HepG2 (cell line): ENCODE measurements around the gene IL24. TPM values are rescaled to one million over a fixed set of nuclear protein-coding genes. Genes with fewer than 3 reads are reported as not detected.

Experiments used
- ATF1 ChIP-seq: IDR thresholded peaks from 2 replicates; pipeline ENCODE4 v1.6.1; 2016; ENCODE audit warnings: mild to moderate bottlenecking, control low read depth
- BHLHE40 ChIP-seq: IDR thresholded peaks from 2 replicates; pipeline ENCODE4 v1.6.1; 2011; ENCODE audit warnings: low read length, improper control_type of control experiment
- BRD4 ChIP-seq: sonication (generic); formaldehyde crosslinking; IDR thresholded peaks from 2 replicates; pipeline ENCODE4 v1.4.0; 2020; ENCODE audit warnings: missing genetic modification reagents
- CREB1 ChIP-seq, 2 experiments: fragments of 450-650 bp in 1 of 2; IDR thresholded peaks; 2 replicates each; pipeline ENCODE4 v1.6.1; 2016 to 2017; ENCODE audit warnings: control low read depth in 1 of 2, mild to moderate bottlenecking in 1 of 2, missing compliant biosample characterization in 1 of 2, missing genetic modification characterization in 1 of 2
- DPF2 ChIP-seq: sonication (generic); formaldehyde crosslinking; IDR thresholded peaks from 2 replicates; pipeline ENCODE4 v1.4.0; 2020; ENCODE audit warnings: mild to moderate bottlenecking, low read depth, missing genetic modification reagents, borderline replicate concordance
- FOXM1 ChIP-seq: sonication (generic); formaldehyde crosslinking; IDR thresholded peaks from 2 replicates; pipeline ENCODE4 v1.5.0; 2020; ENCODE audit warnings: missing genetic modification reagents
- GLI4 ChIP-seq: sonication (generic); formaldehyde crosslinking; IDR thresholded peaks from 2 replicates; pipeline ENCODE4 v1.5.1; 2020; ENCODE audit warnings: missing genetic modification reagents, mild to moderate bottlenecking, moderate library complexity, borderline replicate concordance
- GTF2F1 ChIP-seq: fragments of 150-350 bp; IDR thresholded peaks from 2 replicates; pipeline ENCODE4 v1.6.1; 2014; ENCODE audit warnings: low read length
- HDAC2 ChIP-seq: sonication (generic); formaldehyde crosslinking; IDR thresholded peaks from 2 replicates; pipeline ENCODE4 v1.4.0; 2020; ENCODE audit warnings: missing genetic modification reagents
- MATR3 ChIP-seq: sonication (generic); formaldehyde crosslinking; IDR thresholded peaks from 2 replicates; pipeline ENCODE4 v1.4.0; 2020; ENCODE audit warnings: missing genetic modification reagents
- MEF2D ChIP-seq: sonication (generic); formaldehyde crosslinking; IDR thresholded peaks from 2 replicates; pipeline ENCODE4 v1.5.1; 2020; ENCODE audit warnings: mild to moderate bottlenecking, missing genetic modification reagents
- NR2F2 ChIP-seq: IDR thresholded peaks from 2 replicates; pipeline ENCODE4 v1.6.1; 2012; ENCODE audit warnings: low read depth, inconsistent platforms, borderline replicate concordance
- PAF1 ChIP-seq: IDR thresholded peaks from 2 replicates; pipeline ENCODE4 v1.6.1; 2016; ENCODE audit warnings: missing genetic modification reagents, missing compliant biosample characterization
- STAT5B ChIP-seq: sonication (generic); formaldehyde crosslinking; IDR thresholded peaks from 2 replicates; pipeline ENCODE4 v1.4.0; 2020; ENCODE audit warnings: missing genetic modification reagents
- SUZ12 ChIP-seq: fragments of 150-350 bp; IDR thresholded peaks from 2 replicates; pipeline ENCODE4 v1.6.1; 2014; ENCODE audit warnings: low read depth, low read length
- ZFP37 ChIP-seq: sonication (generic); formaldehyde crosslinking; IDR thresholded peaks from 2 replicates; pipeline ENCODE4 v1.4.0; 2020; ENCODE audit warnings: missing genetic modification reagents, borderline replicate concordance
- ZFP41 ChIP-seq: sonication (generic); formaldehyde crosslinking; IDR thresholded peaks from 2 replicates; pipeline ENCODE4 v1.4.0; 2020; ENCODE audit warnings: mild to moderate bottlenecking, missing genetic modification reagents, borderline replicate concordance
- ZMYM3 ChIP-seq: sonication (generic); formaldehyde crosslinking; IDR thresholded peaks from 2 replicates; pipeline ENCODE4 v1.5.1; 2020; ENCODE audit warnings: mild to moderate bottlenecking, missing genetic modification reagents
- ZNF207 ChIP-seq: fragments of 450-650 bp; IDR thresholded peaks from 2 replicates; pipeline ENCODE4 v1.6.1; 2016; ENCODE audit warnings: antibody characterized with exemption, borderline replicate concordance
- ZNF296 ChIP-seq: sonication (generic); formaldehyde crosslinking; conservative IDR thresholded peaks from 2 replicates; pipeline ENCODE4 v1.5.0; 2020; ENCODE audit warnings: mild to moderate bottlenecking, missing genetic modification reagents
- ZNF383 ChIP-seq: sonication (generic); formaldehyde crosslinking; IDR thresholded peaks from 2 replicates; pipeline ENCODE4 v1.4.0; 2020; ENCODE audit warnings: missing genetic modification reagents, mild to moderate bottlenecking, borderline replicate concordance
- ZNF547 ChIP-seq: sonication (generic); formaldehyde crosslinking; IDR thresholded peaks from 2 replicates; pipeline ENCODE4 v1.5.1; 2020; ENCODE audit warnings: mild to moderate bottlenecking, missing genetic modification reagents
- ZNF607 ChIP-seq: sonication (generic); formaldehyde crosslinking; IDR thresholded peaks from 2 replicates; pipeline ENCODE4 v1.5.1; 2020; ENCODE audit warnings: missing genetic modification reagents, mild to moderate bottlenecking, borderline replicate concordance
- ZNF720 ChIP-seq: sonication (generic); formaldehyde crosslinking; IDR thresholded peaks from 2 replicates; pipeline ENCODE4 v1.4.0; 2020; ENCODE audit warnings: missing genetic modification reagents
- polyA plus RNA-seq, 8 experiments: library from polyadenylated mRNA; depleted of rRNA in 3 of 8; stranded (reverse) in 7 of 8; unstranded in 1 of 8; fragments of >200 nt; fragmentation: Illumina TruSeq in 4 of 8; extraction: Trizol in 4 of 8; gene quantifications; 2 replicates each; pipeline versions ENCODE4 v1.2.1 to v1.2.3, GENCODE V29; 2011 to 2016; ENCODE audit warnings: low read depth in 4 of 8, missing spikeins in 1 of 8, mixed read lengths in 1 of 8; ENCODE audit not compliant: insufficient read depth in 1 of 8
- total RNA-seq, 5 experiments: library from RNA; depleted of rRNA; stranded (reverse); fragments of >200 nt; fragmentation: Illumina TruSeq; extraction: Trizol; gene quantifications; 2 replicates each; pipeline ENCODE4 v1.2.3, GENCODE V29; 2016; ENCODE audit warnings: low read depth in 1 of 5
- TF ChIP-seq, protein P1 (sequence below): sonication (generic); formaldehyde crosslinking; IDR thresholded peaks from 2 replicates; pipeline ENCODE4 v1.8.1; 2023; ENCODE audit warnings: mild to moderate bottlenecking, missing genetic modification reagents, borderline replicate concordance
- TF ChIP-seq, protein P2 (sequence below): sonication (generic); formaldehyde crosslinking; IDR thresholded peaks from 2 replicates; pipeline ENCODE4 v1.4.0; 2020; ENCODE audit warnings: missing genetic modification reagents
- TF ChIP-seq, protein P3 (sequence below): sonication (generic); formaldehyde crosslinking; IDR thresholded peaks from 2 replicates; pipeline ENCODE4 v1.8.0; 2022; ENCODE audit warnings: low read depth, missing genetic modification reagents

Gene IL24
- total and polyA plus RNA-seq, 2 of the 13 experiments (the other 11 are each of a cell fraction or from before 2014, with no cell fraction given): not detected

DNA sequence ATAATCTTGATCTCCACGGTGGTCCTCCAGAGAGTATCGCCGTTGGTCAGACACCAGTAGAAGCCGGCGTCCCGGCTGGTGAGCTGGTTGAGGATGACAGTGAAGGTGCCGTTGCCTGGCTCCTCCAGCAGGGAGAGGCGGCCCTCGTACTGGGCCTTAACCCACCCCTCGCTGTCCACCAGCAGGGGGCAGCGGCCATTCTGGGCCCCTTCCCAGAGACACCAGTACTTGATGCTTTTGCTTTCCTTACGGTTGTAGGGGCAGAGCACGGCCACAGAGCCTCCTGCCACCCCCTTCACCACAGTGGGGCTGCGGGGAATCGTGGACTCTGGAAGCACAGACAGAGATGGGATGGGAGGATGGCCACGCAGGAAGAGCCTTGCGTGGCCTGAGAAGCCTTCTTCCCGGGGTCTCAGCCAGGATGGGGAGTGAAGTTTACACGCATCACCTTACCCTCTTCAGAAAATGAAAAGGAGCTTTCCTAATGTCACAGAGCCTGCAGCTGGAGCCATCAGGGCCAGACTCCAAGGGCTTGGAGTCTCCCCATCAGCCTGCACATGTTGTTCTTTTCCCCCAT lies 38.3 kb downstream of the IL24 start (continued):
- TF ChIP-seq STAT5B (no peak), ZNF607 (CRISPR knock-in tag) (no peak), HDAC2 (CRISPR knock-in tag) (no peak), PAF1 (CRISPR knock-in tag) (no peak), ZFP41 (CRISPR knock-in tag) (no peak), MEF2D (CRISPR knock-in tag) (no peak), GTF2F1 (no peak), CREB1 (IDR thresholded peaks at IDR 0.05) (no peak), CREB1 (CRISPR knock-in tag; IDR thresholded peaks at IDR 0.05) (no peak), SUZ12 (no peak), ZNF207 (no peak), BHLHE40 (no peak), ZNF720 (no peak), ZNF383 (CRISPR knock-in tag) (no peak), DPF2 (CRISPR knock-in tag) (no peak), ATF1 (CRISPR knock-in tag) (no peak), GLI4 (CRISPR knock-in tag) (no peak), FOXM1 (CRISPR knock-in tag) (no peak), ZNF296 (no peak), NR2F2 (no peak), ZMYM3 (CRISPR knock-in tag) (no peak), MATR3 (CRISPR knock-in tag) (no peak), ZNF547 (no peak), BRD4 (CRISPR knock-in tag) (no peak), ZFP37 (no peak)
- TF ChIP-seq, protein P1, sequence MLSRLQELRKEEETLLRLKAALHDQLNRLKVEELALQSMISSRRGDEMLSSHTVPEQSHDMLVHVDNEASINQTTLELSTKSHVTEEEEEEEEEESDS (CRISPR knock-in tag): no peak
- TF ChIP-seq, protein P2, sequence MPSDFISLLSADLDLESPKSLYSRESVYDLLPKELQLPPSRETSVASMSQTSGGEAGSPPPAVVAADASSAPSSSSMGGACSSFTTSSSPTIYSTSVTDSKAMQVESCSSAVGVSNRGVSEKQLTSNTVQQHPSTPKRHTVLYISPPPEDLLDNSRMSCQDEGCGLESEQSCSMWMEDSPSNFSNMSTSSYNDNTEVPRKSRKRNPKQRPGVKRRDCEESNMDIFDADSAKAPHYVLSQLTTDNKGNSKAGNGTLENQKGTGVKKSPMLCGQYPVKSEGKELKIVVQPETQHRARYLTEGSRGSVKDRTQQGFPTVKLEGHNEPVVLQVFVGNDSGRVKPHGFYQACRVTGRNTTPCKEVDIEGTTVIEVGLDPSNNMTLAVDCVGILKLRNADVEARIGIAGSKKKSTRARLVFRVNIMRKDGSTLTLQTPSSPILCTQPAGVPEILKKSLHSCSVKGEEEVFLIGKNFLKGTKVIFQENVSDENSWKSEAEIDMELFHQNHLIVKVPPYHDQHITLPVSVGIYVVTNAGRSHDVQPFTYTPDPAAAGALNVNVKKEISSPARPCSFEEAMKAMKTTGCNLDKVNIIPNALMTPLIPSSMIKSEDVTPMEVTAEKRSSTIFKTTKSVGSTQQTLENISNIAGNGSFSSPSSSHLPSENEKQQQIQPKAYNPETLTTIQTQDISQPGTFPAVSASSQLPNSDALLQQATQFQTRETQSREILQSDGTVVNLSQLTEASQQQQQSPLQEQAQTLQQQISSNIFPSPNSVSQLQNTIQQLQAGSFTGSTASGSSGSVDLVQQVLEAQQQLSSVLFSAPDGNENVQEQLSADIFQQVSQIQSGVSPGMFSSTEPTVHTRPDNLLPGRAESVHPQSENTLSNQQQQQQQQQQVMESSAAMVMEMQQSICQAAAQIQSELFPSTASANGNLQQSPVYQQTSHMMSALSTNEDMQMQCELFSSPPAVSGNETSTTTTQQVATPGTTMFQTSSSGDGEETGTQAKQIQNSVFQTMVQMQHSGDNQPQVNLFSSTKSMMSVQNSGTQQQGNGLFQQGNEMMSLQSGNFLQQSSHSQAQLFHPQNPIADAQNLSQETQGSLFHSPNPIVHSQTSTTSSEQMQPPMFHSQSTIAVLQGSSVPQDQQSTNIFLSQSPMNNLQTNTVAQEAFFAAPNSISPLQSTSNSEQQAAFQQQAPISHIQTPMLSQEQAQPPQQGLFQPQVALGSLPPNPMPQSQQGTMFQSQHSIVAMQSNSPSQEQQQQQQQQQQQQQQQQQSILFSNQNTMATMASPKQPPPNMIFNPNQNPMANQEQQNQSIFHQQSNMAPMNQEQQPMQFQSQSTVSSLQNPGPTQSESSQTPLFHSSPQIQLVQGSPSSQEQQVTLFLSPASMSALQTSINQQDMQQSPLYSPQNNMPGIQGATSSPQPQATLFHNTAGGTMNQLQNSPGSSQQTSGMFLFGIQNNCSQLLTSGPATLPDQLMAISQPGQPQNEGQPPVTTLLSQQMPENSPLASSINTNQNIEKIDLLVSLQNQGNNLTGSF (CRISPR knock-in tag): no peak
- TF ChIP-seq, protein P3, sequence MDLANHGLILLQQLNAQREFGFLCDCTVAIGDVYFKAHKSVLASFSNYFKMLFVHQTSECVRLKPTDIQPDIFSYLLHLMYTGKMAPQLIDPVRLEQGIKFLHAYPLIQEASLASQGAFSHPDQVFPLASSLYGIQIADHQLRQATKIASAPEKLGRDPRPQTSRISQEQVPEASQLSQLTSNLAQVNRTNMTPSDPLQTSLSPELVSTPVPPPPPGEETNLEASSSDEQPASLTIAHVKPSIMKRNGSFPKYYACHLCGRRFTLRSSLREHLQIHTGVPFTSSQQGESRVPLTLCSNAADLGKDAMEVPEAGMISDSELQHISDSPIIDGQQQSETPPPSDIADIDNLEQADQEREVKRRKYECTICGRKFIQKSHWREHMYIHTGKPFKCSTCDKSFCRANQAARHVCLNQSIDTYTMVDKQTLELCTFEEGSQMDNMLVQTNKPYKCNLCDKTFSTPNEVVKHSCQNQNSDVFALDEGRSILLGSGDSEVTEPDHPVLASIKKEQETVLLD (CRISPR knock-in tag): no peak
